Glomerular visceral epithelial cell (primary cell): ENCODE results near the gene IFI16.
"Not testable (repeated sequence)": the region's sequence is repeated elsewhere in the genome, so short reads cannot be mapped to it uniquely, and the experiment has no call there.

Experiments used
- DNase-seq: peaks from one replicate; pipeline ENCODE4 v3.0.0-alpha.2; 2016; ENCODE audit errors: extremely low spot score

The IFI16 gene

DNA sequence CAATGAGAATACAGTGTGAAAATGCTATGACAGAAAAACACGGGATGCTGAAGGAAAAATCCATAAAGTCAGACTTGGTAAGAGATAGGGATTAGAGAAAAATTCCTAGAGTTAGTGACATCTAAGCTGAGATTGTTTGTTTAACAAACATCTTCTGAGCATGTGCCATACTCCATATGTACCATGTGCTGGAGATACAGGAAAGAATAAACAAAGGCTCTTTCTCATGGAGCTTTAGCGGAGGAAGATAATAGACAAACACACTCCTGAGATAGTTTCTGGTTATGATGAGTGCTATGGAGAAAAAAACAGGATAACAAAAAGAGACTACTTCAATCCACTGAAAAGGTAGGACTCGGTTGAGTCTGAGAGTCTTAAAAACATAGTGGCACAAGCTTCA lies 88.9 kb downstream of the IFI16 start:
- DNase-seq = no peak

DNA sequence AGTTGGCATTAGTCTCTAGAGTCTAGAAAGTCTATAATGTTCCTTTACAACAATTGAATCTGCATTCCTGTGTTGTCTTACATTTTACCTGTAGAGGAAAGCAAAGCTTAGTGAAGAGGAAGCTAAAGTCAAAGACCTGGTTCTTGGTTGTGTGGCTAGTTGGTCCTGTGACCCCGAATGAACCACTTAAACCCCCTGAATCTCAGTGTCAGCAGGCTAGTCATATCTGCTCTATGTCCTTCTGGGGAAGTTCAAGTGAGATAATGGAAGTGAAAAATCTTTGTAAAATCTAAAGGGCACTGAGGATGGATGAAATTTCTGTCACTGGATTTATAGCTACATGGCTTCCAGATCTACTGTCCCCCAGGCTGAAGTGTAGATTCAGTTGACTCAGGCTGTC lies 90.9 kb downstream of the IFI16 start:
- no peak for DNase-seq

DNA sequence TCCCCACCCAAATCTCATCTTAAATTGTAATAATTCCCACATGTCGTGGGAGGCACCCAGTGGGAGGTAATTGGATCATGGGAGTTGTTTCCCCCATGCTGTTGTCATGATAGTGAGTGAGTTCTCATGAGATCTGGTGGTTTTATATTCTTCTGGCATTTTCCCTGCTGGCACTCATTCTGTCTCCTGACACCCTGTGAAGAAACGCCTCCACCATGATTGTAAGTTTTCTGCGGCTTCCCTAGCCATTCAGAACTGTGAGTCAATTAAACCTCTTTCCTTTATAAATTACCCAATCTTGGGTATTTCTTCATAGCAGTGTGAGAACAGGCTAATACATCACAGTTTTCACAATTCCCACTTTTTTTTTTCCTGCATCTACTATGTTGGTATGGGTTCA lies 93.3 kb downstream of the IFI16 start:
- not testable (repeated sequence) for DNase-seq
